Measurements from ENCODE around the gene APOBEC3C.
"Not testable (repeated sequence)": the region's sequence is repeated elsewhere in the genome, so short reads cannot be mapped to it uniquely, and the experiment has no call there.

Gene APOBEC3C

GRCh38 chr22:38986629-38987028, 27.4 kb upstream of the APOBEC3C start:
- H3K36me3 ChIP-seq (ENCODE audit: insufficient read depth, low read length) = no peaks in the 10 kb centered on the region
- no peaks in the 10 kb centered on the region for H3K9me3 ChIP-seq (ENCODE audit: low read length)
- H3K9ac ChIP-seq (ENCODE audit: low read length) = no peak overlapping the region
- no peaks in the 10 kb centered on the region for H3K79me2 ChIP-seq (ENCODE audit: insufficient read depth, low read length)
- TF ChIP-seq CTCF (IDR thresholded peaks at IDR 0.05; ENCODE audit: low read length) (no peak), EZH2 (IDR thresholded peaks at IDR 0.05; ENCODE audit: borderline replicate concordance, low read length) (no peak)
- no peaks in the 10 kb centered on the region for H3K4me1 ChIP-seq (ENCODE audit: insufficient read depth, low read length, severe bottlenecking)
- H4K20me1 ChIP-seq (ENCODE audit: insufficient read depth, low read length) = no peaks in the 10 kb centered on the region
- H3K4me2 ChIP-seq (ENCODE audit: low read length) = no peak overlapping the region
- H3K27ac ChIP-seq (ENCODE audit: low read depth, low read length, poor library complexity, severe bottlenecking) = no peak overlapping the region
- no peaks in the 10 kb centered on the region for H3F3A ChIP-seq (ENCODE audit: insufficient read depth, low read length)
- H3K27me3 ChIP-seq (ENCODE audit: insufficient read depth, low read length) = peaks cover 4% of the 10 kb centered on the region; the same call in 1 of the 2 replicates
- no peak overlapping the region for H3K4me3 ChIP-seq (ENCODE audit: low read depth, low read length, poor library complexity, severe bottlenecking)
- no peaks in the 10 kb centered on the region for H3K9me2 ChIP-seq (ENCODE audit: low read depth, low read length)
- H2AFZ ChIP-seq (ENCODE audit: low read length) = no peak overlapping the region

- H3K9me3 ChIP-seq (ENCODE audit: low read length) = no peaks in the 10 kb centered on the region
- no peak overlapping the region for H3K27ac ChIP-seq (ENCODE audit: low read depth, low read length, poor library complexity, severe bottlenecking)
- H3K4me3 ChIP-seq (ENCODE audit: low read depth, low read length, poor library complexity, severe bottlenecking) = no peak overlapping the region
- no peaks in the 10 kb centered on the region for H3F3A ChIP-seq (ENCODE audit: insufficient read depth, low read length)
- no peaks in the 10 kb centered on the region for H4K20me1 ChIP-seq (ENCODE audit: insufficient read depth, low read length)
- no peak overlapping the region for H3K9ac ChIP-seq (ENCODE audit: low read length)
- TF ChIP-seq EZH2 (IDR thresholded peaks at IDR 0.05; ENCODE audit: borderline replicate concordance, low read length) (no peak), CTCF (IDR thresholded peaks at IDR 0.05; ENCODE audit: low read length) (no peak)
- H3K4me1 ChIP-seq (ENCODE audit: insufficient read depth, low read length, severe bottlenecking) = no peaks in the 10 kb centered on the region
- no peaks in the 10 kb centered on the region for H3K36me3 ChIP-seq (ENCODE audit: insufficient read depth, low read length)
- no peaks in the 10 kb centered on the region; the same call in 1 of the 2 replicates for H3K27me3 ChIP-seq (ENCODE audit: insufficient read depth, low read length)
- H3K79me2 ChIP-seq (ENCODE audit: insufficient read depth, low read length) = no peaks in the 10 kb centered on the region
- H3K4me2 ChIP-seq (ENCODE audit: low read length) = no peak overlapping the region
- no peaks in the 10 kb centered on the region for H3K9me2 ChIP-seq (ENCODE audit: low read depth, low read length)
- no peak overlapping the region for H2AFZ ChIP-seq (ENCODE audit: low read length)
Observed at GRCh38 chr22:38987171-38987895, 26.7 kb upstream of the APOBEC3C start.

GRCh38 chr22:38989466-38989865, 24.6 kb upstream of the APOBEC3C start:
- H3K79me2 ChIP-seq (ENCODE audit: insufficient read depth, low read length) = no peaks in the 10 kb centered on the region
- H3K9me2 ChIP-seq (ENCODE audit: low read depth, low read length) = no peaks in the 10 kb centered on the region
- H4K20me1 ChIP-seq (ENCODE audit: insufficient read depth, low read length) = no peaks in the 10 kb centered on the region
- no peaks in the 10 kb centered on the region for H3K36me3 ChIP-seq (ENCODE audit: insufficient read depth, low read length)
- no peak overlapping the region for H2AFZ ChIP-seq (ENCODE audit: low read length)
- H3K27ac ChIP-seq (ENCODE audit: low read depth, low read length, poor library complexity, severe bottlenecking) = no peak overlapping the region
- TF ChIP-seq CTCF (IDR thresholded peaks at IDR 0.05; ENCODE audit: low read length) (no peak), EZH2 (IDR thresholded peaks at IDR 0.05; ENCODE audit: borderline replicate concordance, low read length) (no peak)
- H3F3A ChIP-seq (ENCODE audit: insufficient read depth, low read length) = no peaks in the 10 kb centered on the region
- H3K4me1 ChIP-seq (ENCODE audit: insufficient read depth, low read length, severe bottlenecking) = no peaks in the 10 kb centered on the region
- H3K4me2 ChIP-seq (ENCODE audit: low read length) = no peak overlapping the region
- no peak overlapping the region for H3K9ac ChIP-seq (ENCODE audit: low read length)
- H3K9me3 ChIP-seq (ENCODE audit: low read length) = no peaks in the 10 kb centered on the region
- no peaks in the 10 kb centered on the region for H3K27me3 ChIP-seq (ENCODE audit: insufficient read depth, low read length)
- H3K4me3 ChIP-seq (ENCODE audit: low read depth, low read length, poor library complexity, severe bottlenecking) = no peak overlapping the region

GRCh38 chr22:38992871-38993371, 21.1 kb upstream of the APOBEC3C start:
- not testable (repeated sequence) for H3K4me2 ChIP-seq (ENCODE audit: low read length); H3K9me2 ChIP-seq (ENCODE audit: low read depth, low read length); H3K9ac ChIP-seq (ENCODE audit: low read length); H3K36me3 ChIP-seq (ENCODE audit: insufficient read depth, low read length); H3K79me2 ChIP-seq (ENCODE audit: insufficient read depth, low read length); H3K27me3 ChIP-seq (ENCODE audit: insufficient read depth, low read length); H3K27ac ChIP-seq (ENCODE audit: low read depth, low read length, poor library complexity, severe bottlenecking); H3F3A ChIP-seq (ENCODE audit: insufficient read depth, low read length); H3K4me3 ChIP-seq (ENCODE audit: low read depth, low read length, poor library complexity, severe bottlenecking); H2AFZ ChIP-seq (ENCODE audit: low read length); H3K4me1 ChIP-seq (ENCODE audit: insufficient read depth, low read length, severe bottlenecking); H4K20me1 ChIP-seq (ENCODE audit: insufficient read depth, low read length); H3K9me3 ChIP-seq (ENCODE audit: low read length)

Measured in OCI-LY1 (cell line).